Left ventricle myocardium inferior (tissue), 1 donor: ENCODE data around the gene TTLL12. TPM values are rescaled to one million over a fixed set of nuclear protein-coding genes. Genes with fewer than 3 reads are reported as not detected.

Experiments used
- DNase-seq: peaks from one replicate; pipeline ENCODE4 v3.0.0-alpha.2; 2020
- H3K27ac ChIP-seq: fragments of 200-600 bp; replicated peaks from 2 replicates; pipeline ENCODE4 v1.8.0; 2021
- H3K27me3 ChIP-seq: fragments of 200-600 bp; 2 replicates; pipeline ENCODE4 v1.8.0; 2021; ENCODE audit warnings: low read depth
- H3K36me3 ChIP-seq: fragments of 200-600 bp; 2 replicates; pipeline ENCODE4 v1.8.0; 2021
- H3K4me1 ChIP-seq: fragments of 200-600 bp; 2 replicates; pipeline ENCODE4 v1.8.0; 2021
- H3K4me3 ChIP-seq: fragments of 200-600 bp; 2 replicates; pipeline ENCODE4 v1.8.0; 2021; ENCODE audit warnings: mild to moderate bottlenecking, moderate library complexity
- H3K9me3 ChIP-seq: fragments of 200-600 bp; replicated peaks from 2 replicates; pipeline ENCODE4 v1.8.0; 2021
- intact Hi-C: fragments of 100-400 bp; cut with micrococcal nuclease; formaldehyde crosslinking; loops from one replicate; pipeline ENCODE4 v1.11.0; 2022
- total RNA-seq: library from RNA; stranded (reverse); fragmentation: NEBNext Ultra II Directional; extraction: Animal tissue kit (Norgen Biotek cat#: 25700); gene quantifications from one replicate; pipeline ENCODE4 v1.2.1, GENCODE V29; 2021
- TF ChIP-seq, protein P1 (sequence below): fragments of 200-600 bp; IDR thresholded peaks from 2 replicates; pipeline ENCODE4 v1.8.0; 2021; ENCODE audit warnings: antibody characterized with exemption, mild to moderate bottlenecking, borderline replicate concordance
- donor health status: DM: no; HTN: yes; CAD: no; lungs with severe emphysema.

TTLL12 gene
- total RNA-seq, 1 donor from 2014 or later = 12.6 TPM

DNA sequence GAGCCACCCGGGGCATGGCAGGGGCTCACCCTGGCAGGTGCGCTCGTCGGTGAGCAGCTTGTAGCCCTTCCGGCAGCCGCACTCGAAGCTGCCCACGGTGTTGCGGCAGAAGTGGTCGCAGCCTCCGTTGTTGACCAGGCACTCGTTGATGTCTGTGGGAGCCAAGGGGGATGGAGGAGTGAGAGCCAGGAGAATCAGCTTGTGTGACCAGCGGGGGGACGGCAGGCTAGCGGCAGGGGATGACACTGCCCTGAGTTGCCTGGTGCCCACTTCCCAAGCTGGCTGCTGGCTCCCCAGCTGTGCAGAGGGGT, 44.7 kb upstream of the TTLL12 start:
- intact Hi-C loops = no loop called here
- no peak overlapping the region for H3K27ac ChIP-seq
- no peaks in the 10 kb centered on the region for H3K9me3 ChIP-seq
- no peaks in the 10 kb centered on the region for H3K36me3 ChIP-seq
- peaks cover 14% of the 10 kb centered on the region for H3K4me1 ChIP-seq
- TF ChIP-seq, protein P1, sequence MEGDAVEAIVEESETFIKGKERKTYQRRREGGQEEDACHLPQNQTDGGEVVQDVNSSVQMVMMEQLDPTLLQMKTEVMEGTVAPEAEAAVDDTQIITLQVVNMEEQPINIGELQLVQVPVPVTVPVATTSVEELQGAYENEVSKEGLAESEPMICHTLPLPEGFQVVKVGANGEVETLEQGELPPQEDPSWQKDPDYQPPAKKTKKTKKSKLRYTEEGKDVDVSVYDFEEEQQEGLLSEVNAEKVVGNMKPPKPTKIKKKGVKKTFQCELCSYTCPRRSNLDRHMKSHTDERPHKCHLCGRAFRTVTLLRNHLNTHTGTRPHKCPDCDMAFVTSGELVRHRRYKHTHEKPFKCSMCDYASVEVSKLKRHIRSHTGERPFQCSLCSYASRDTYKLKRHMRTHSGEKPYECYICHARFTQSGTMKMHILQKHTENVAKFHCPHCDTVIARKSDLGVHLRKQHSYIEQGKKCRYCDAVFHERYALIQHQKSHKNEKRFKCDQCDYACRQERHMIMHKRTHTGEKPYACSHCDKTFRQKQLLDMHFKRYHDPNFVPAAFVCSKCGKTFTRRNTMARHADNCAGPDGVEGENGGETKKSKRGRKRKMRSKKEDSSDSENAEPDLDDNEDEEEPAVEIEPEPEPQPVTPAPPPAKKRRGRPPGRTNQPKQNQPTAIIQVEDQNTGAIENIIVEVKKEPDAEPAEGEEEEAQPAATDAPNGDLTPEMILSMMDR = no peak
- H3K4me3 ChIP-seq = no peak overlapping the region
- DNase-seq = no peak
- peaks cover 37% of the 10 kb centered on the region for H3K27me3 ChIP-seq

DNA sequence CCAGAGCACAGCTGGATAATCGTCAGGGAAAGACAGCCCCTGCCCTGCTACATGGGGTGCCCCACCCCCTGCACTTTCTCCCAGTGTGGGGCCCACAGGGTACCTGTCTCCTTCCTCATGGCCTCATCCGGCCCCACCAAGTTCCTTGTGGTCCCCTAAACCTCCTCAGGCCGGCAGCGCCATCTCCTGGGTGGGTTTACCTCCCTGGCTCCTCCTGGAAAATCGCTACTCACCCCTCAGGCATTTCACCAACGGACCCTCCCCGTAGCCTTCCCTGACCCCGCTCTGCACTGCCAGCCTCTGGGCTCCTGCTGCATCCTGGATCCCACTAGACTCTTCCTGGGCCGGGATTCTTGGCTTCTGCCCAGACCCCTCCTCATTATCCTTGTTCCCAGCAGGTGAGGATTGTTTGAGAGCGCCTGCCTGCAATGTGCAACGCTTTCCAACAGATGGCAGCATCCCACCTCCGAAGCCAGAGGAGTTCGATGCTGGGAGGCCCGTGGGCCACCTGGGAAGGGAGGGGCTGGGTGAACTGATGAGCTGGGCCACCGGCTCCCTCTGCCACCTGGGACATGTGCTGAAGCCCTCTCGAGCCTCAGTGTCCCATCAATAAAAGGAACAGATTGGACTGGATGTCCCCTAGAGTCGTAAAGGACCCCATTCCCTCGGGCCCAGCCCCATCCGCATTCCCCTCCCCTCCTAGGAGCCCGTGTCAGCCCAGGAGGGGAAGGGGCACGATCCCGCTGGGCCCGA, 44.2 kb upstream of the TTLL12 start:
- Histone ChIP-seq H3K36me3 (no peaks in the 10 kb centered on the region), H3K4me3 (no peak overlapping the region), H3K27ac (no peak overlapping the region), H3K4me1 (peaks cover 11% of the 10 kb centered on the region), H3K9me3 (no peaks in the 10 kb centered on the region), H3K27me3 (peaks cover 37% of the 10 kb centered on the region)
- DNase-seq = peak; percentile 34
- intact Hi-C loops = no loop called here
- TF ChIP-seq, protein P1 = peak; percentile 92

DNA sequence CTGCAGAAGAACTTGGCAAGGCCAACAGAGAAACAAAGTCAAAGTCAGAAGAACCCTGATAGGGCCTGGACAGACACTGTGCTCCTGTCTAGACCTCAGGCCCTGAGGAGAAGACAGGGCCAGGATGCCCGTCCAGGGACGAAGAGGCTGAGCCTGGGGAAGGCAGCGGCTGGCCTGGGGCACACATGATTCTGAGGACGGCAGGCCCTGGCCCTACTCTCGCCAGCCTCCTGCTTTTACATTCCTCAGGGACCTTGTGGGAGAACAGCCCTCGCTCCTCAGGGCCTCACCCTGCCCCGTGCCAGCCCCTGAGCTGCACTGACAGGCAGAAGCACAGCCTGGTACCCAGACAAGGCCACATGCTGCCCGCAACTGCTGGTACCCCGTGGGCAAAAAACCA, 43.6 kb upstream of the TTLL12 start:
- no peaks in the 10 kb centered on the region for H3K36me3 ChIP-seq
- peaks cover 37% of the 10 kb centered on the region for H3K27me3 ChIP-seq
- TF ChIP-seq, protein P1 = no peak
- H3K27ac ChIP-seq = no peak overlapping the region
- no peaks in the 10 kb centered on the region for H3K9me3 ChIP-seq
- intact Hi-C loops = no loop called here
- DNase-seq = no peak
- no peak overlapping the region for H3K4me3 ChIP-seq
- peaks cover 5% of the 10 kb centered on the region for H3K4me1 ChIP-seq

DNA sequence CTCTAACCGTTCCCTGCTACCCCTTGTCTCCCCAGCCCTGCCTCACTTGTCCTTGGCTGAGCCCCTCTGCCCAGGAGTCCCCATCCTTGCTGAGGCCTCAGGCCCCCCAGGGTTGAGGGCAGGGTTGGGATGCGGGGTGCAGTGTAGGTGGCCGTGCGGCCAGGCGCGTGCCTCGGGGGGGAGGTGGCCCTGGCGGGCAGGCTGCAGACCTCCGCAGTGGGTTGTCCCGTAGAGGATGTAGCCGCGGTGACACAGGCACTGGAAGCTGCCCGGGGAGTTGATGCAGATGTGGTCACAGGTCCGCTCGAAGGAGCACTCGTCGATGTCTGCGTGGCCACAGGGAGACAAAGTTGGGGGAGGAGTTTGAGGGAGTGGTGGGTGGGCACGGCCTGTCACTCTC, 41.9 kb upstream of the TTLL12 start:
- intact Hi-C loops = no loop called here
- TF ChIP-seq, protein P1 = no peak

DNA sequence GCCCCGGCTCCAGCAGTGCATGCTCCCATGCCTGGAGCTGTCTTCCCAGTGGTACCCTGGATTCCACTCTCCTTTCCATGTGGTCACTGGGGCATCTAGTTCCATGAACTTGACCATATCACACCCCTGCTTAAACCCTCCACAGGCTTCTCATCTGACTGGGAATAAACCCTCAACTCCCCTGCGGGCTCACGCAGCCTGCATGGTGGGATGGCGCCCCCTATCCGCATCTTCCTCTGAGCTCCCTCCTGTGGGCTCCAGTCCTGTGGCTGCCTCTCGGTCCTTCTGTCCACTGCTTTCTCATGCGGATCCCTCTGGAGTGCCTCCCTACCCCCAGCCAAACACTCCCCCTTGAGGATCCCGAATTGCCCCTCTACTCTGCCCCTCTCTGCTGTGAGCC, 41.4 kb upstream of the TTLL12 start:
- Histone ChIP-seq H3K27me3 (peaks cover 37% of the 10 kb centered on the region), H3K4me1 (no peaks in the 10 kb centered on the region), H3K36me3 (no peaks in the 10 kb centered on the region), H3K4me3 (no peak overlapping the region), H3K27ac (no peak overlapping the region), H3K9me3 (no peaks in the 10 kb centered on the region)
- intact Hi-C loops = no loop called here
- DNase-seq = no peak
- TF ChIP-seq, protein P1 = peak; percentile 46

More for the DNA sequence above, 41.9 kb upstream of the TTLL12 start:
- no peak overlapping the region for H3K27ac ChIP-seq
- DNase-seq = no peak
- H3K27me3 ChIP-seq = peaks cover 37% of the 10 kb centered on the region
- H3K4me1 ChIP-seq = no peaks in the 10 kb centered on the region
- H3K4me3 ChIP-seq = no peak overlapping the region
- no peaks in the 10 kb centered on the region for H3K9me3 ChIP-seq
- no peaks in the 10 kb centered on the region for H3K36me3 ChIP-seq
